Measurements from ENCODE around the gene TMEM62.

- TF ChIP-seq, protein P1, sequence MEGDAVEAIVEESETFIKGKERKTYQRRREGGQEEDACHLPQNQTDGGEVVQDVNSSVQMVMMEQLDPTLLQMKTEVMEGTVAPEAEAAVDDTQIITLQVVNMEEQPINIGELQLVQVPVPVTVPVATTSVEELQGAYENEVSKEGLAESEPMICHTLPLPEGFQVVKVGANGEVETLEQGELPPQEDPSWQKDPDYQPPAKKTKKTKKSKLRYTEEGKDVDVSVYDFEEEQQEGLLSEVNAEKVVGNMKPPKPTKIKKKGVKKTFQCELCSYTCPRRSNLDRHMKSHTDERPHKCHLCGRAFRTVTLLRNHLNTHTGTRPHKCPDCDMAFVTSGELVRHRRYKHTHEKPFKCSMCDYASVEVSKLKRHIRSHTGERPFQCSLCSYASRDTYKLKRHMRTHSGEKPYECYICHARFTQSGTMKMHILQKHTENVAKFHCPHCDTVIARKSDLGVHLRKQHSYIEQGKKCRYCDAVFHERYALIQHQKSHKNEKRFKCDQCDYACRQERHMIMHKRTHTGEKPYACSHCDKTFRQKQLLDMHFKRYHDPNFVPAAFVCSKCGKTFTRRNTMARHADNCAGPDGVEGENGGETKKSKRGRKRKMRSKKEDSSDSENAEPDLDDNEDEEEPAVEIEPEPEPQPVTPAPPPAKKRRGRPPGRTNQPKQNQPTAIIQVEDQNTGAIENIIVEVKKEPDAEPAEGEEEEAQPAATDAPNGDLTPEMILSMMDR (conservative IDR thresholded peaks at IDR 0.05) = no peak
- TF ChIP-seq ZFX (IDR thresholded peaks at IDR 0.05) = no peak
Observed at GRCh38 chr15:43183270-43183669, 49.9 kb downstream of the TMEM62 start.
